Endometrial microvascular endothelial cells (primary cell): ENCODE measurements around the gene RPRD1B. TPM values are rescaled to one million over a fixed set of nuclear protein-coding genes. Genes with fewer than 3 reads are reported as not detected.

Experiments
- in situ Hi-C: cut with HindIII; loops from 2 replicates; pipeline ENCODE4 v1.10.0; 2017; ENCODE audit warnings: low sequenced_read_pairs, low pct_unique_long_range_greater_than_20kb; ENCODE audit errors: inconsistent ontology term
- total RNA-seq: library from RNA; depleted of rRNA; stranded (reverse); fragments of >200 nt; gene quantifications from one replicate; pipeline ENCODE4 v1.2.3, GENCODE V29; 2015; ENCODE audit errors: inconsistent ontology term

The RPRD1B gene
- total RNA-seq, 1 donor from 2014 or later: 13.1 TPM

DNA sequence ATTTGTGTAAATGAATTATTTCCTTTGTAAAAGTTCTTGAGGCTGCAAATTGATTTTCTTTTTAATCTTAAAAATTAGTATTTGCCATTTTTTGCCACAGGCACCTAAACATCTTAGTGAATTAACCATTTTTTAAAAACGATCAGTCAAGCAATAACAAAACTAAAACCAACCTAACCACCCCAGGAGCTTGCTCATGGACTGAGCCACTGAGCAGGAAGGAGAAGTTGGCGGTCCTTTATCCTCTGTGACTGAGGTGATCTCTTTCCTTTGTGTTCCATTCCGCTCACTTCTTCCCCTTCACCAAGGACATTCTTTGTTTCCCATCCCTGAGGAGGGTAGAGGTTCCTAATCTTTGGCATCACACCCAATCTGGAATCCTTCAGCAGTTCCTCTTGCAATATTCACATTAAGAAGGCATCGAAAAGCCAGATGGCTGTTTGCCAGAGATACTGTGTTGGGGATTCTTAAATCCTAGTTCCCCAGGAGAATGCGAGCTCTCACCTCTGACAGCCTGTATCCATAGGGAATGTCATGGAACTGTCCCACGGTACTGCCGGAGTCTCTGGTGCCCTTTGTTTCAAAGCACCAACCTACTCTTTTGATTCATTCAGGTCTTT, 30.5 kb downstream of the RPRD1B start:
- in situ Hi-C loops: no loop called here

DNA sequence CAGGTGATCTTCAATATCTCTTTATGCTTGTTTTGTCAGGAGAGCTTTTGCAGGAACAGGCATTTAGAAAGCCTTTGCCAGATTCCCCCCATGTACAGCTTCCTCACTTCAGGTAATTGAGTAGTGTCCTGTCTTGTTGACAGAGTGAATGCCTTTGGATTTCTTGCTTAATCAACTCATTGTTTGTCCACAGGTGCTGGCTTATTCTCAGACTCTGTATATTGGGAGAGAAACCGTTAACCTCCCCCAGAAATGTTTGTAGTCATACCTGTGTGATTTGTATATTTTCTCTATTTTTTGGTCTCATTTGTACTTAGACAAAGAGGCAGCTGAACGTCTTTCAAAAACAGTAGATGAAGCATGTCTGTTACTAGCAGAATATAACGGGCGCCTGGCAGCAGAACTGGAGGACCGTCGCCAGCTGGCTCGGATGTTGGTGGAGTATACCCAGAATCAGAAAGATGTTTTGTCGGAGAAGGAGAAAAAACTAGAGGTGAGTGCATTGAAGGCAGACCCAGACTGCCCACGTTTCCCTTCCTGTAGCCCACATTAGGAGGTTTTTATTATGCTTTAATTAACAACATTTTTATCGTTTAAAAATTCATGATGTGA, 32.3 kb downstream of the RPRD1B start:
- in situ Hi-C loops: no loop called here

DNA sequence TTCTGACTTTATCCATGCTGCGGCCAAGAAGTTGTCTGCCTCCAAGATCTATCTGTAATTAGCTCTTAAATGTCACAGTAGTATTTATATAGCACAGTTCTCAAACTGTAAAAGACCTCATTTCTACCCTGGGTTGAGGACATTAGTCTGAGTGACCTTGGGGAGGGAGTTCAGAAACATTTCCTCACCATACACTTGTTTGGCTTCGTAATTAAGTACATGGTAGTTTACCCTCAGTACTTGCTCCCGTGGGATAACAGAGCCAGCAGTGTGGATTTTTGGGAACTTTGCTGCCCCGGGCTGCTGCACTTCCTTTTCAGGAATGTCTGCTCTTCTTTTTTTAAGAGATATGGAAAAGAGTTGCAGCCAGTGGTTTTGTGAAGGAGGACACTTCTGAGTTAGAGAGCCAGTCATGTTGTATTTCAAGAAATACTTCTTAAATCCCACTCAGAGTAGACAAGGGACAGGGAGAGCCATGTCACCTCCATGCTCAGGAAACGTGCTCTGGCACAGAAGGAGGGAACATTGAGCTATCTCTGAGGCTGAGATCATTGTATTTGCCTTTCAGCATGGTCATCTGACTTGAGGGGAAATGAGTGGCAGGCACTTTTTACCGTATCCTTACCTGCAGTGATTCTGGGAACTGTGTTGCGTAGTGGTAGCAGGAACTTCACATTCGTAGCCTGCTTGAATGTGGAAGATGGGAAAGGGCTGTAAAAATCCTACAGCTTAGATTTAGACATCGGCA, 33.6 kb downstream of the RPRD1B start:
- in situ Hi-C loops: no loop called here

DNA sequence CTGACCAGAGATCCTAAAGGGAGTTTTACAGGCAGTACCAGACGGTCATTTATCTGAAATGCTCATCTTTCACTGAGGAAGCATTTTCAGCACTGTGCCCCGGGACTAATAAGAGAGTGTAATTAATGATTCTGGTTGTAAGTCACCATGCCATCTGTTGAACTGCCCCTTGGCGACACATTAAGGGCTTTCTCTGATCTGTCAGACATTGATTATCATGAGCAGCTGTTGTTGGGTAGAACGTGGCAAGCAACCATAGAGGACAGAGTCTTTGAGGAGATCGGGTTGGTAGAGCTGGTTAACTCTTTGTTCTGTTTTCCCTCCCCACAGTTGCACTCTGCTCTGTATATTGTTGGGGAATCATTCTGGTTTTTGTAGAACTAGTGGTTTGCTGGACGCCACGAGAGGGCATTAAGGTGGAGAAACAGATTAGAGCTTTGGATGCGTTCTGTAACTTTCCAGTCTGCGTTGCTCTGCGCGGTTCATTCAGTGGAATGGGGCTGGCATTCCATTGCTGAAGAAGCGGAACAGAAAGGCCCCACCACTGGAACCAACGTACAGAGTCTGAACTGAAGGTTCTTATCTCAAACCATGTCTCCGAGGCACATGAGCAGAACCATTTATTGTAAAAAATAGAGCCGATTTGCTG, 34.3 kb downstream of the RPRD1B start:
- in situ Hi-C loops: no loop called here

DNA sequence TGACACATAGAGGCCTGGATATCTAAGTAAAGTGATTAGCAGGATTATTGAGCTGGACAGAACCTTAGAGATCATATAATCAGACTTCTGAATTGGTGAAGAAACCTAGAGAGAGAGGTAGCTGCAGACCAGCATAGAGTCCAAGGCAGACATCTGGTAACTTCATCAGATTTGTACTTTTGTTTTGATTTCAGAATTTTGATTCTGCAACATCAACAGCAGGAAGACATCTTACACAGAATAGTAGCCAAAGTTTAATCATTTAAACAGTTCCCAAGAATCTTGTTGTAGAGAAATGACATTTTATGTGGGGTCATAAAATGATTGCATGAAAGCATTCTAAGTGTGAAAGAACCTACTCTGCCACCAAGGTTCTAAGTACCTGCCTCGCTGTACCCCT, 39.4 kb downstream of the RPRD1B start:
- in situ Hi-C loops: loop anchor here (10.0 kb wide), 1 partner anchor 92 kb away; the partner anchor contains the start of gene TGM2

DNA sequence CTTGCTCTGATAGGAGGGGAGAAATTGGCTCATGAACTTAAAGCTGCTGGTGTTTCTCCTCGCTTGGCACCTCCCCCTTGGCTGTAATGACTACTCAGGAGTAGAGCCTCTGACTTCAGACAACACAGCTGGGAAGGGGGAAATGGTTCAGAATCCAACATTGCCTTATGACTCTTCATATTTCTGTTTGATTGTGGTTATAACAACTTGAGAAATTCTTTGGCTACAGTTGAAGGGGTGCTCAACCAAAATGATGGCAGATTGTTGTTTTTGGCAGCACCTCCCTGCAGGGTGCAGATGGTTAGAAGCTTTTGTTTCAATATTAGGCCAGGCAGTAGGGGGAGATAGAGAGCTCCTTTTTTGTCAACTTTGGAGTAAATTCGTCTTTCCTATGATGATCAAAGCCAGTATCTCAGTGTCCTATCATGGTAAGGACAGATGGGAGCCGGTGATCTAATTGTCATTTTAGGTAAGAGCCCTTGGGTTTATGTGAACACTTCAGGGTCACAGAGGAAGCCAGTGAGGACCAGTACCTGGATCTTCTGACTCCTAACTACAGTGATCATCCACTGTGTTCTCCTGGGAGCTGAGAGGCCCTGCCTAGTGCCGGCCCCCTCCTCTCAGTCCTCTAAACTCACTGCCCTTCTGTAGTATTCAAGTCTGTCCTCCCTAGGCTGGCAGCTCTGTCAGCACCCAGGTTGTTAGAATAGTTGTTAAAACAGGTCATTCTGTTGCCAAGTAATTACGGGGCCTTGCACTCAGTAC, 39.9 kb downstream of the RPRD1B start:
- in situ Hi-C loops: loop anchor here (10.0 kb wide), 1 partner anchor 91 kb away; the partner anchor contains the start of gene TGM2

DNA sequence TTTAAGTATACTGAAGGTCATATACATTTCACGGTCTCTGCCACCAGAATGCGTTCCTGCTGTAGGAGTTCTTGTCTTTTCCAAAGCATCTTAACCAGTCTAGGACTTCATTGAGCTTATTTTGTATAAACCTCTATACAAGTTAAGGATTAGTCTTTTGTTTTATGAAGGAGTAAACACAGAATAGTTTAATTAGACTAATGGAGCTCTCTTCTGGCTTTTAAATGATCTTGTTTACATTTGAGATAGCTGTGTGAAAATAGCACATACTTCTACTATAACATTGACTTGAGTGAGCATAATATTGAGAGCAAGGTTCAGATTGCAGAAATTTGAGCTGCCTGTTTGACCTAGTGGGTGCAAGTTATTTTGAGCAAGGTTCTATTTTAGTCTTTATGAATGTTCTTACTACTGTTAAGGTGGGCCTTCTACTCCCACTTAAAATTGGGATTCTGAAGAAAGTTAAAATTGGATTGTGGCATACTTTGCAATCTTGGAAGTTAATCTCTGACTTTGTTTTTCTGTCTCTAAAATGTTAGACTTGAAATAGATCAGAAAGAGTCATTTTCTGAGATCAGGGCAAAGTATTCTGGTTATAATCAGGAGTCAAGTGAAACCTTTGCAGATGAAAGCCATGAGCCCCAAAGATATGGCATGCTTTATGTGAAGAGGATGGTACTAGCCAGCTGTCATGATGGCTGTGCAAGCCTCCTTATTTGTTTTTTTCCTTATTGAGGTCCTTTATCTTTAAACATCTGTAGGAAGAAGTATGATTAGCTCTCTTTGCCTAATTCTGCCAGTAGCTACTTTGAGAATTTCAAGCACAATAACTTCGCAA, 41.8 kb downstream of the RPRD1B start:
- in situ Hi-C loops: loop anchor here (10.0 kb wide), 1 partner anchor 89 kb away; the partner anchor contains the start of gene TGM2

DNA sequence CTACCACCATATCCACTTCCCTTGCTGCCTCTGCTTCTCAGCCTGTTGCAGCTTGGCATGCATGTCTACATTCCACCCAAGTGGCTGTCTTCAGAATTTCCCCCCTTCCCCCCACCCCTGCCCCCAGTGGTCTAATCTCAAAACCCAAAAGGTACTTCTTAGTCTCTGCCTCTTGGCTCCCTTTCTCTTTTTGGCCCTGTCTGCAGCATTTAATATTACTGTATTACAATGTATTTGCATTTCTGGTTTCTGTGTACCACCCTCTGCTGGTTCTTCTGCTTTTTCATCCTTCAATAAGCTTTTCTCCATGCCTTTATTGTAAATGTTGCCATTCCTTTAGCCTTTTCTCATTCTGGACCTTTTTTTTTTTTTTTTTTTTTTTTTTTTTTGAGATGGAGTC, 43.0 kb downstream of the RPRD1B start:
- in situ Hi-C loops: loop anchor here (10.0 kb wide), 1 partner anchor 88 kb away; the partner anchor contains the start of gene TGM2

DNA sequence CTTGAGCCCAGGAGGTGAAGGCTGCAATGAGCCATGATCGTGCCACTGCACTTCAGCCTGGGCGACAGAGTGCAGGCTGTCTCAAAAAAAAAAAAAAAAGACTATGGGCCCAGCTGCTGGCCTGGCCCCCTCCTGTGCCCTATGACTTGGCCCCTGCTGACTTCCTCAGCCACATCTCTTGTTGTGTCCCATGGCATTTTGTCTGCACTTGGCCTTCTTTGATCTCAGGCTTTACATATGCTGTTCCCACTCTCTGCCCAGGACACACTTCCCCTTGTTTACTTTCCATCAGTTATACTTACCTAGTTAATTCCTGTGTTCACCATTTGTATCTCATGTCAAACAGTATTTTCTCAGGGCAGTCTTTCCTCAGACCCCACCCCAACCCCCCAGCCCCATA, 44.5 kb downstream of the RPRD1B start:
- in situ Hi-C loops: loop anchor here (10.0 kb wide), 1 partner anchor 87 kb away; the partner anchor contains the start of gene TGM2

DNA sequence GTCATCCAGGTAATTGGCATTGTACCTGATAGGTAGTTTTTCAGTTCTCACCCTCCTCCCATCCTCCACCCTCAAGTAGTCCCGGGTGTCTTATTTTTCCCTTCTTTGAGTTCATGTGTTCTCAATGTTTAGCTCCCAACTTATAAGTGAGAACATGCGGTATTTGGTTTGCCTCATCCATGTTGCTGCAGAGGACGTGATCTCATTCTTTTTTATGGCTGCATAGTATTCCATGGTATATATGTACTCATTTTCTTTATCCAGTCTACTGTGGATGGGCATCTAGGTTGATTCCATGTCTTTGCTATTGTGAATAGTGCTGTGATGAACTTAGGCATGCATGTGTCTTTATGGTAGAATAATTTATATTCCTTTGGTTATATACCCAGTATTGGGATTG, 45.8 kb downstream of the RPRD1B start:
- in situ Hi-C loops: loop anchor here (10.0 kb wide), 1 partner anchor 85 kb away; the partner anchor contains the start of gene TGM2

DNA sequence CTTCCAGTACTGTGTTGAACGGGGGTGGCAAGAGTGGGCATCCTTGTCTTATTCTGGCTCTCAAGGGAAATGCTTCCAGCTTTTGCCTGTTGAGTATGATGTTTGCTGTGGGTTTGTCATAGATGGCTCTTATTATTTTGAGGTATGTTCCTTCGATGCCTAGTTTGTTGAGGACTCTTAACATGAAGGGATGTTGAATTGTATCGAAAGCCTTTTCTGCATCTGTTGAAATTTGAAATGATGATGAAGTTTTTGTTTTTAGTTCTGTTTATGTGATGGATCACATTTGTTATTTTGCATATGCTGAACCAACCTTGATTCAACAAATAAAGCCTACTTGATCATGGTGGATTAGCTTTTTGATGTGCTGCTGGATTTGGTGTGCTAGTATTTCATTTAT, 48.0 kb downstream of the RPRD1B start:
- in situ Hi-C loops: no loop called here

DNA sequence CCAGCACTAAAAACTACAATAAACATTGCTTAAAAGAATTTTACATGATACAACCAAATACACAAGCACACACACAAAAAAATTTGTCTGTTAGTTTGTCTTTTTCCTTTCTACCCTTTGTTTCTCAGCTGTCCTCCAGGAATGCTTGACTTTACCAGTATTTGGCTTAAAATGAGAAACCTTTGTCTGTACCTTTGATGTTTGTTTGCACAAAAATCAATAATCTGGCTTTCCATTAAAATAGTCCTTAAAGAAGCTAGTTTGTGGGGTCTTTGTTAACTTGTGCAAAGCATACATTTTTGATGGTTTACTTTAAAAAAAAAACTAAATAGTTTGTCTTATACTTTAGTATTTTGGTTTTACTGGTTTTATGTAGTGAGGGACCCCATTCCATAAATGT, 49.3 kb downstream of the RPRD1B start:
- in situ Hi-C loops: no loop called here

DNA sequence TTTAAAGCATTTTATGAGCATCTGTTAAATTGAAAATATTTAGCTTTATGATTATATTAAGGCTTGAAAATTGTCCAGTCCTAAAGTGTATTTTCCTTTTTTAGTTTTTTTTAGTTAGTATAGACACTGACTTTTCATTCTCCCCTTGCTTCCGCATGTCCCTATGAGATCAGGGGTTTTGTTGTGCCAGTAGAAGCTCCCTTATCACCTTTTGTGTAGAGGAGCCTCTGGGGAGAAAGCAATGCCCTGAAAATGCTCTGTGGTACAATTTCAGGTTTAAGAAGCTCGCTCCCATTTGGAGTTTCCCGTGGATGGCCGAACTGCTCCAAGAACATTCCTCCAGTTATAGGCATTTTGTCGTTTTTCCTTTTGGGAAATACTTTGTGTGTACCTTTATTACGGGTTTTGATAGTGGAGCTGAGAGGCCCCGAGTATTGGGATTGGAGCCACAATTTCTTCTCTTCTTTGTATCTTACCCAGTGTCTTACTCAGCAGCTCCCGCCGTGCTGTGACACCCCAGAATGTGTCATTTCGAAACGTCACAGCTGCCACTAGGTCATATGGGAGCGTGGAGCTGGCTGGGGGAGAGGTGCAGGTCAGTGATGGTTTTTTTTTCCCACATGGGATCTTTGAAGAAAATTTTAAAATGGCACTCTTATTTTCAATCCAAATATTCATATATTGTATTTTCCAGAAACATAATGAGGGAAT, 49.9 kb downstream of the RPRD1B start:
- in situ Hi-C loops: no loop called here

DNA sequence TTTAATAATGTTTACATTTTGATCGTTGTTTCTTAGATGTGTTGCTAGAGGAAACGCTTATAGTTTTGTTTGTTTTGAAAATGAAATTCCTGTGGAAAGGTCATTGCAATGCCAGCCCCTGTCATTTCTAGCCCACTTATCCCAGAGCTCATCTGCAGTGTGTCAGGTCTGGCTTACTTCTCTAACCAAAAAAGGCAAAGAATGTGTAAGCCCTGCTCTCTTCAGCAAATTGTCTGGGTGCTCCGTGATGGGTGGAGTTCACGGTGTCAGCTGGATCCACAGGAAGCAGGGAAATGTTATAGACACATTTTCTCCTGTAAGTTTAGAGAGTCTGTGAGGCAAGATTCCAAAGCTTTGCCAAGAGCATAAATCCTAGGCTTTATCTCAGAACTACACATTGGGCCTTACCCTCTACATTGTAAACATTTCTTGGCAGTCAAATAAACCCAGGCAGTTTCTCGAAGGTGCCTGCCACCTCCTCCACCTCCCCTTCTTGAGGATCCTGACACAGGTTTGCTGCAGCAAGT, 50.9 kb downstream of the RPRD1B start:
- in situ Hi-C loops: no loop called here

DNA sequence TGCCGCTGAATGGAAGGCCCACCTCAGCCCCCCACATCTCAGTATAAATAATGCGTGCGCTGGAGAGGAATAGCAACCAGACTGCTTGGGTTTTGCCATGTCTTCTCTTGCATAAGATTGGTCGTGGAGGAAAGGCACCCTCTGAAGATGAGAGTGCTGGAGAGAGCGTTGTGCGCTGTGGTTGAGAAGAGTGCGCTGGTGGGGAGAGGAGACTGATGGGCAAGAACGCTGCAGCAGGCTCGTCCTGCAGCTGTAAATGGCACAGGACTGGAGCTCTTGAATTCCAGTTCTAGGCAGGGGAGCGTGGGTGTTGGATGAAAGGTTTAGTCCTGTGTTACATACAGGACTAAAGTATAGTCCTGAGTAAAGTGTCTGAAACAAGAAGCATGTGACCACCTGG, 51.5 kb downstream of the RPRD1B start:
- in situ Hi-C loops: no loop called here

DNA sequence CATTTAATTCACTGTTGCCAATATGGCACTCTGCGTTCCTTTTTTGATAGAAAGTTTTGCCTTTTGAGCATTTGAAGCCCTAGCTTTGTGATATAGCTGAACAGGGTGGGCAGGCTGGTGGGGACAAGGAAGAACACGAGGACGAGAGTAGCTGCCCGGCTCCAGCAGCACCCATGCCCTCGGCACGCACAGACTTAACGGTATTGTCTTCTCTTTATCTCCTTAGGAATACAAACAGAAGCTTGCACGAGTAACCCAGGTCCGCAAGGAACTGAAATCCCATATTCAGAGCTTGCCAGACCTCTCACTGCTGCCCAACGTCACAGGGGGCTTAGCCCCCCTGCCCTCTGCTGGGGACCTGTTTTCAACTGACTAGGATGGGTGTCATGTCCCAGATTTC, 56.0 kb downstream of the RPRD1B start:
- in situ Hi-C loops: no loop called here

DNA sequence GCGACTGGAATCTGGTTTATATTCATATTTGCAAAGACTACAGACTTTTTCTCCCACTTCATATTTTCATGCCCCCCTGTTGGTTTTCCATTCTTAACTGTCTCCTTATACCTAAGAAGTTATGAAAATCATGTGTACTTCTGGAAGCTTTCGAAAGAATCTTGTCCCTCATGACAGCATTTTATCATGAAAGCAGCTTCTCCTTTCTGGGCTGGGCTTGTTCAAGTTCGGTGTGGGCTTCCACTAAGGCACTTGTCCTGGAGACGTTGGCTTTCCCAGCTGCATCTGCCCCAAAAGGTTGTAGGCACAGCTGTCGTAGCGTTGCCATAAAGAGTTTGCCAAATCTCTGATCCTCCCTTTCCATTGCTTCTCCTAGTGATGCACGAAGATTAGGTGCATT, 56.5 kb downstream of the RPRD1B start:
- in situ Hi-C loops: no loop called here
